K562 (cell line): Measurements from ENCODE around the gene CTNNBL1. TPM values are rescaled to one million over a fixed set of nuclear protein-coding genes. Genes with fewer than 3 reads are reported as not detected.

Experiments
- BRF1 ChIP-seq: IDR thresholded peaks from 3 replicates; pipeline ENCODE4 v1.6.1; 2011; ENCODE audit warnings: borderline replicate concordance, mild to moderate bottlenecking; ENCODE audit not compliant: insufficient read length; ENCODE audit errors: extremely low read depth
- ETV5 ChIP-seq: sonication (generic); formaldehyde crosslinking; IDR thresholded peaks from 2 replicates; pipeline ENCODE4 v1.4.0; 2020; ENCODE audit warnings: low read depth, mild to moderate bottlenecking, missing genetic modification reagents
- ETV6 ChIP-seq, 3 experiments: fragments of 150-350 bp in 1 of 3; sonication (generic) in 1 of 3; formaldehyde crosslinking in 1 of 3; IDR thresholded peaks; 2 replicates each; pipeline versions ENCODE4 v1.6.1 to v1.8.0; 2014 to 2022; ENCODE audit warnings: borderline replicate concordance in 2 of 3, low read depth in 2 of 3, antibody characterized with exemption in 1 of 3, low read length in 1 of 3, mild to moderate bottlenecking in 1 of 3, missing genetic modification reagents in 1 of 3
- KLF6 ChIP-seq: fragments of 250-450 bp; sonication (Bioruptor Pico); IDR thresholded peaks from 2 replicates; pipeline ENCODE4 v1.4.0; 2020; ENCODE audit warnings: mild to moderate bottlenecking, moderate library complexity, borderline replicate concordance
- NBN ChIP-seq: fragments of 450-650 bp; IDR thresholded peaks from 2 replicates; pipeline ENCODE4 v1.6.1; 2016; ENCODE audit warnings: low read depth, mild to moderate bottlenecking
- NRF1 ChIP-seq, 2 experiments: fragments of 450-650 bp; IDR thresholded peaks in 1 of 2; conservative IDR thresholded peaks in 1 of 2; 2 replicates each; pipeline ENCODE4 v1.6.1; 2014; ENCODE audit warnings: mild to moderate bottlenecking in 2 of 2
- PHB2 ChIP-seq: fragments of 450-650 bp; IDR thresholded peaks from 2 replicates; pipeline ENCODE4 v1.6.1; 2017; ENCODE audit warnings: low read depth
- POLR2B ChIP-seq: fragments of 450-650 bp; IDR thresholded peaks from 2 replicates; pipeline ENCODE4 v1.6.1; 2018; ENCODE audit warnings: low read depth; ENCODE audit not compliant: partially characterized antibody
- SETDB1 ChIP-seq: IDR thresholded peaks from one replicate; pipeline ENCODE4 v1.6.1; 2012; ENCODE audit warnings: low read length, control low read depth, inconsistent platforms
- SIN3A ChIP-seq, 2 experiments: fragments of 150-350 bp in 1 of 2; IDR thresholded peaks; 2 replicates each; pipeline ENCODE4 v1.6.1; 2011 to 2016; ENCODE audit warnings: borderline replicate concordance in 2 of 2, low read depth in 2 of 2, low read length in 2 of 2, mild to moderate bottlenecking in 2 of 2, moderate library complexity in 2 of 2; ENCODE audit not compliant: control insufficient read depth in 1 of 2
- SMARCC2 ChIP-seq: fragments of 450-650 bp; IDR thresholded peaks from 2 replicates; pipeline ENCODE4 v1.6.1; 2017; ENCODE audit warnings: antibody characterized with exemption, moderate library complexity, mild to moderate bottlenecking, low read depth
- TAF15 ChIP-seq: fragments of 200-400 bp; formaldehyde crosslinking; IDR thresholded peaks from 2 replicates; pipeline ENCODE4 v1.6.1; 2017; ENCODE audit warnings: mild to moderate bottlenecking, low read depth, low read length, moderate library complexity
- TCF3 ChIP-seq: sonication (generic); formaldehyde crosslinking; IDR thresholded peaks from 2 replicates; pipeline ENCODE4 v1.4.0; 2020; ENCODE audit warnings: mild to moderate bottlenecking, missing genetic modification reagents
- TCF7 ChIP-seq: sonication (generic); IDR thresholded peaks from 2 replicates; pipeline ENCODE4 v1.6.1; 2016; ENCODE audit warnings: antibody characterized with exemption, borderline replicate concordance
- TRIM24 ChIP-seq, 2 experiments: fragments of 450-650 bp; IDR thresholded peaks; 2 replicates each; pipeline ENCODE4 v1.6.1; 2016
- ZNF232 ChIP-seq: sonication (generic); formaldehyde crosslinking; IDR thresholded peaks from 2 replicates; pipeline ENCODE4 v1.8.0; 2022; ENCODE audit warnings: mild to moderate bottlenecking, missing genetic modification reagents
- ZNF507 ChIP-seq: conservative IDR thresholded peaks from 2 replicates; pipeline ENCODE4 v1.6.1; 2017; ENCODE audit warnings: missing genetic modification characterization, missing compliant biosample characterization
- ZNF778 ChIP-seq: fragments of 450-650 bp; formaldehyde crosslinking; IDR thresholded peaks from 2 replicates; pipeline ENCODE4 v1.4.0; 2020; ENCODE audit warnings: mild to moderate bottlenecking, moderate library complexity
- polyA plus RNA-seq, 8 experiments: library from polyadenylated mRNA; depleted of rRNA in 4 of 8; stranded (reverse) in 5 of 8; unstranded in 3 of 8; fragments of >200 nt; fragmentation: Nextera tagmentation in 2 of 8; fragmentation: Illumina TruSeq in 1 of 8; extraction: Ambion mirVana in 2 of 8; extraction: Trizol in 1 of 8; gene quantifications; 2 replicates each; pipeline versions ENCODE4 v1.2.1 to v1.2.3, GENCODE V29; 2011 to 2014; ENCODE audit warnings: inconsistent platforms in 1 of 8, missing spikeins in 1 of 8
- total RNA-seq, 7 experiments: library from RNA; depleted of rRNA in 6 of 7; stranded (reverse); fragments of >200 nt in 6 of 7; fragmentation: Illumina TruSeq in 2 of 7; extraction: Trizol in 2 of 7; gene quantifications; 2 replicates each; pipeline versions ENCODE4 v1.2.1 to v1.2.3, GENCODE V29; 2011 to 2021; ENCODE audit warnings: low replicate concordance in 1 of 7
- TF ChIP-seq, protein P1 (sequence below): fragments of 450-650 bp; formaldehyde crosslinking; IDR thresholded peaks from 2 replicates; pipeline ENCODE4 v1.4.0; 2020; ENCODE audit warnings: mild to moderate bottlenecking, moderate library complexity
- TF ChIP-seq, protein P2 (sequence below): sonication (generic); formaldehyde crosslinking; IDR thresholded peaks from 2 replicates; pipeline ENCODE4 v1.8.0; 2023; ENCODE audit warnings: mild to moderate bottlenecking, missing genetic modification reagents
- TF ChIP-seq, protein P3 (sequence below): IDR thresholded peaks from 2 replicates; pipeline ENCODE4 v1.6.1; 2011; ENCODE audit not compliant: insufficient read length; ENCODE audit errors: extremely low read depth
- TF ChIP-seq, protein P4 (sequence below): fragments of 450-650 bp; formaldehyde crosslinking; IDR thresholded peaks from 2 replicates; pipeline ENCODE4 v1.4.0; 2022; ENCODE audit warnings: mild to moderate bottlenecking, moderate library complexity
- TF ChIP-seq, protein P5 (sequence below): fragments of 450-650 bp; conservative IDR thresholded peaks from 2 replicates; pipeline ENCODE4 v1.6.1; 2016; ENCODE audit warnings: missing genetic modification characterization, low read depth, mild to moderate bottlenecking, missing compliant biosample characterization, moderate library complexity

Gene CTNNBL1
- total and polyA plus RNA-seq, 9 of the 15 experiments (the other 6 are each of a cell fraction or from before 2014, with no cell fraction given) = 32.4 to 85.6 (median 43.6) TPM

DNA sequence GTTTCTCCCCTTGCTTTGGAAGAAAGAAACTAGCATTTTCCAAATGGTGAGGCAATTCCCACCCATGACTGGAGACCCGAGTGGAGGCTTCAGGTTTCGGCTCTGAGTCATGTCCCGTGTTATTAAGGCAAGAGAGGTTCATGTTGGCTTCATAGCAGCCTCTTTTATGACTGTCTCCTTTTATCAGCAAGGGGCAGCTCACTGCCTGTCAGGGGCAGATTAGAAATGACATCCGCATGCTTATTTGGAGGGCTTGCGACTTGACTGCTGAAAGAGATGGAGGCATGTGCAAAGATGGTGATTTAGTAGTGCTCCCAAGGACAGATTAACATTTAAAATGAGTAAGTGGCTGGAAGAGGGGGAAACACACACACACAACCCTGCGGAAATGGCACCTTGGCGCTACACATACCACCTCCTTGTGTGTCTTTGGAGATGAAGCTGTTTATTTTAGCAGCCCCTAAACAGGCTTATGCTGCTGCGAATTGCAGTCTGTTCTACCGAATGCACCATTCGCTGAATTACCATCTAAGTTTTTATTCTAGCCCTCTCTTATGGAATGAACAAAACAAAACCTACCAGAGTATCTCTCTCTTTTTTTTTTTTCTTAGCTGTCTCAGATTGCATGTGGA, 157.0 kb downstream of the CTNNBL1 start (continued):
- TF ChIP-seq TRIM24 (IDR thresholded peaks at IDR 0.05) (peak; percentile 96 to 97), POLR2B (no peak), KLF6 (CRISPR knock-in tag) (no peak; the same call in 1 of the 2 replicates), ZNF778 (CRISPR knock-in tag) (no peak), BRF1 (no peak), SETDB1 (no peak), PHB2 (peak; percentile 91), NRF1 (conservative IDR thresholded peaks at IDR 0.05 in 1 of 2, IDR thresholded peaks at IDR 0.05 in 1 of 2) (peak; percentile 63 to 67), TCF7 (peak; percentile 39; the same call in 1 of the 2 replicates), SIN3A (IDR thresholded peaks at IDR 0.05; ENCODE audit: borderline replicate concordance in 2 of 2, control insufficient read depth in 1 of 2, low read depth in 2 of 2, low read length in 2 of 2) (no peak), ZNF232 (CRISPR knock-in tag) (no peak), NBN (peak; percentile 77), SMARCC2 (peak; percentile 98), TCF3 (CRISPR knock-in tag) (peak; percentile 100), ETV6 (IDR thresholded peaks at IDR 0.05; ENCODE audit: borderline replicate concordance in 1 of 2, low read depth in 2 of 2, low read length in 1 of 2) (peak in 1 of 2 experiments; percentile 61; a peak in 1 of 4 replicates), ETV6 (CRISPR knock-in tag; IDR thresholded peaks at IDR 0.05; ENCODE audit: borderline replicate concordance) (no peak), TAF15 (no peak), ETV5 (CRISPR knock-in tag) (peak; percentile 75; the same call in 1 of the 2 replicates), ZNF507 (tag) (no peak)
- TF ChIP-seq, protein P1, sequence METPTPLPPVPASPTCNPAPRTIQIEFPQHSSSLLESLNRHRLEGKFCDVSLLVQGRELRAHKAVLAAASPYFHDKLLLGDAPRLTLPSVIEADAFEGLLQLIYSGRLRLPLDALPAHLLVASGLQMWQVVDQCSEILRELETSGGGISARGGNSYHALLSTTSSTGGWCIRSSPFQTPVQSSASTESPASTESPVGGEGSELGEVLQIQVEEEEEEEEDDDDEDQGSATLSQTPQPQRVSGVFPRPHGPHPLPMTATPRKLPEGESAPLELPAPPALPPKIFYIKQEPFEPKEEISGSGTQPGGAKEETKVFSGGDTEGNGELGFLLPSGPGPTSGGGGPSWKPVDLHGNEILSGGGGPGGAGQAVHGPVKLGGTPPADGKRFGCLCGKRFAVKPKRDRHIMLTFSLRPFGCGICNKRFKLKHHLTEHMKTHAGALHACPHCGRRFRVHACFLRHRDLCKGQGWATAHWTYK (CRISPR knock-in tag) = no peak; the same call in 1 of the 2 replicates
- TF ChIP-seq, protein P2, sequence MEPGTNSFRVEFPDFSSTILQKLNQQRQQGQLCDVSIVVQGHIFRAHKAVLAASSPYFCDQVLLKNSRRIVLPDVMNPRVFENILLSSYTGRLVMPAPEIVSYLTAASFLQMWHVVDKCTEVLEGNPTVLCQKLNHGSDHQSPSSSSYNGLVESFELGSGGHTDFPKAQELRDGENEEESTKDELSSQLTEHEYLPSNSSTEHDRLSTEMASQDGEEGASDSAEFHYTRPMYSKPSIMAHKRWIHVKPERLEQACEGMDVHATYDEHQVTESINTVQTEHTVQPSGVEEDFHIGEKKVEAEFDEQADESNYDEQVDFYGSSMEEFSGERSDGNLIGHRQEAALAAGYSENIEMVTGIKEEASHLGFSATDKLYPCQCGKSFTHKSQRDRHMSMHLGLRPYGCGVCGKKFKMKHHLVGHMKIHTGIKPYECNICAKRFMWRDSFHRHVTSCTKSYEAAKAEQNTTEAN (CRISPR knock-in tag) = no peak
- TF ChIP-seq, protein P3, sequence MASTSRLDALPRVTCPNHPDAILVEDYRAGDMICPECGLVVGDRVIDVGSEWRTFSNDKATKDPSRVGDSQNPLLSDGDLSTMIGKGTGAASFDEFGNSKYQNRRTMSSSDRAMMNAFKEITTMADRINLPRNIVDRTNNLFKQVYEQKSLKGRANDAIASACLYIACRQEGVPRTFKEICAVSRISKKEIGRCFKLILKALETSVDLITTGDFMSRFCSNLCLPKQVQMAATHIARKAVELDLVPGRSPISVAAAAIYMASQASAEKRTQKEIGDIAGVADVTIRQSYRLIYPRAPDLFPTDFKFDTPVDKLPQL = no peak
- TF ChIP-seq, protein P4, sequence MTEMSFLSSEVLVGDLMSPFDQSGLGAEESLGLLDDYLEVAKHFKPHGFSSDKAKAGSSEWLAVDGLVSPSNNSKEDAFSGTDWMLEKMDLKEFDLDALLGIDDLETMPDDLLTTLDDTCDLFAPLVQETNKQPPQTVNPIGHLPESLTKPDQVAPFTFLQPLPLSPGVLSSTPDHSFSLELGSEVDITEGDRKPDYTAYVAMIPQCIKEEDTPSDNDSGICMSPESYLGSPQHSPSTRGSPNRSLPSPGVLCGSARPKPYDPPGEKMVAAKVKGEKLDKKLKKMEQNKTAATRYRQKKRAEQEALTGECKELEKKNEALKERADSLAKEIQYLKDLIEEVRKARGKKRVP (CRISPR knock-in tag) = 0 out of 2 replicates have a peak, but pooled peaks have one; percentile 50
- TF ChIP-seq, protein P5, sequence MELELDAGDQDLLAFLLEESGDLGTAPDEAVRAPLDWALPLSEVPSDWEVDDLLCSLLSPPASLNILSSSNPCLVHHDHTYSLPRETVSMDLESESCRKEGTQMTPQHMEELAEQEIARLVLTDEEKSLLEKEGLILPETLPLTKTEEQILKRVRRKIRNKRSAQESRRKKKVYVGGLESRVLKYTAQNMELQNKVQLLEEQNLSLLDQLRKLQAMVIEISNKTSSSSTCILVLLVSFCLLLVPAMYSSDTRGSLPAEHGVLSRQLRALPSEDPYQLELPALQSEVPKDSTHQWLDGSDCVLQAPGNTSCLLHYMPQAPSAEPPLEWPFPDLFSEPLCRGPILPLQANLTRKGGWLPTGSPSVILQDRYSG = no peak
